GM23338 (cell line): ENCODE measurements around the gene NFKBIZ. TPM values are rescaled to one million over a fixed set of nuclear protein-coding genes. Genes with fewer than 3 reads are reported as not detected.

Experiments used
- ATAC-seq: fragments of 200-7000 bp; cut with Tn5 transposase; 3 replicates; pipeline ENCODE4 v1.9.1; 2020
- DNase-seq: peaks from one replicate; pipeline ENCODE4 v3.0.0-alpha.2; 2015; ENCODE audit warnings: low spot score
- H2AFZ ChIP-seq: fragments of 200-600 bp; sonication (generic); 2 replicates; pipeline ENCODE4 v1.8.0; 2016; ENCODE audit warnings: antibody characterized with exemption, mild to moderate bottlenecking, moderate library complexity
- H3F3A ChIP-seq: fragments of 200-600 bp; sonication (generic); replicated peaks from 2 replicates; pipeline ENCODE4 v1.8.0; 2017; ENCODE audit warnings: antibody characterized with exemption, mixed run types, low read depth
- H3K27ac ChIP-seq: fragments of 200-600 bp; sonication (generic); 2 replicates; pipeline ENCODE4 v1.6.1; 2016; ENCODE audit warnings: low read depth
- H3K27me3 ChIP-seq: fragments of 200-600 bp; sonication (generic); 2 replicates; pipeline ENCODE4 v1.8.0; 2016; ENCODE audit warnings: mild to moderate bottlenecking, mixed run types, moderate library complexity; ENCODE audit not compliant: insufficient read depth
- H3K36me3 ChIP-seq: fragments of 200-600 bp; sonication (generic); 2 replicates; pipeline ENCODE4 v1.8.0; 2016; ENCODE audit warnings: mild to moderate bottlenecking; ENCODE audit not compliant: insufficient read depth
- H3K4me1 ChIP-seq: fragments of 200-600 bp; sonication (generic); 2 replicates; pipeline ENCODE4 v1.8.0; 2016; ENCODE audit warnings: mild to moderate bottlenecking, moderate library complexity; ENCODE audit not compliant: insufficient read depth
- H3K4me2 ChIP-seq: fragments of 200-600 bp; sonication (generic); 2 replicates; pipeline ENCODE4 v1.7.1; 2017; ENCODE audit warnings: mixed run types
- H3K4me3 ChIP-seq: fragments of 200-600 bp; sonication (generic); 2 replicates; pipeline ENCODE4 v1.6.1; 2016; ENCODE audit warnings: mixed run types
- H3K79me2 ChIP-seq: fragments of 200-600 bp; sonication (generic); replicated peaks from 2 replicates; pipeline ENCODE4 v1.8.0; 2017; ENCODE audit warnings: mild to moderate bottlenecking; ENCODE audit not compliant: insufficient read depth
- H3K9me2 ChIP-seq: fragments of 200-600 bp; sonication (generic); 2 replicates; pipeline ENCODE4 v1.8.0; 2017; ENCODE audit not compliant: insufficient read depth
- H4K20me1 ChIP-seq: fragments of 200-600 bp; sonication (generic); replicated peaks from 2 replicates; pipeline ENCODE4 v1.8.0; 2017; ENCODE audit warnings: mild to moderate bottlenecking; ENCODE audit not compliant: insufficient read depth
- H3K27ac Mint-ChIP-seq: 2 replicates; pipeline ENCODE4 v1.8.0; 2020; ENCODE audit warnings: inconsistent platforms, mild to moderate bottlenecking, moderate library complexity, mixed read lengths
- H3K27me3 Mint-ChIP-seq: 3 replicates; pipeline ENCODE4 v1.8.0; 2022; ENCODE audit warnings: low read depth, mild to moderate bottlenecking, moderate library complexity, mixed read lengths, inconsistent platforms; ENCODE audit not compliant: insufficient read depth, poor library complexity
- H3K36me3 Mint-ChIP-seq: 3 replicates; pipeline ENCODE4 v1.8.0; 2021; ENCODE audit warnings: low read depth, mild to moderate bottlenecking, inconsistent platforms, moderate library complexity, mixed read lengths
- H3K4me1 Mint-ChIP-seq: 3 replicates; pipeline ENCODE4 v1.8.0; 2020; ENCODE audit warnings: mild to moderate bottlenecking, inconsistent platforms, mixed read lengths
- H3K4me3 Mint-ChIP-seq: 3 replicates; pipeline ENCODE4 v1.8.0; 2021; ENCODE audit warnings: moderate library complexity, mild to moderate bottlenecking, inconsistent platforms, mixed read lengths
- H3K9me3 Mint-ChIP-seq: 3 replicates; pipeline ENCODE4 v1.8.0; 2020; ENCODE audit warnings: moderate library complexity, mild to moderate bottlenecking, inconsistent platforms, mixed read lengths
- CREB1 ChIP-seq: fragments of 250-450 bp; sonication (Bioruptor Pico); IDR thresholded peaks from 2 replicates; pipeline ENCODE4 v1.5.0; 2020; ENCODE audit warnings: low read depth, mild to moderate bottlenecking, moderate library complexity
- ETS1 ChIP-seq: IDR thresholded peaks from 2 replicates; pipeline ENCODE4 v1.6.1; 2016; ENCODE audit warnings: antibody characterized with exemption
- EZH2 ChIP-seq: fragments of 200-600 bp; sonication (generic); IDR thresholded peaks from one replicate; pipeline ENCODE4 v1.8.0; 2017; ENCODE audit warnings: antibody characterized with exemption, mild to moderate bottlenecking, low read depth; ENCODE audit not compliant: unreplicated experiment
- EZH2phosphoT487 ChIP-seq: fragments of 200-600 bp; sonication (generic); IDR thresholded peaks from one replicate; pipeline ENCODE4 v1.8.1; 2018; ENCODE audit warnings: antibody characterized with exemption; ENCODE audit not compliant: unreplicated experiment
- JUNB ChIP-seq: IDR thresholded peaks from one replicate; pipeline ENCODE4 v1.6.1; 2016; ENCODE audit warnings: antibody characterized with exemption; ENCODE audit not compliant: unreplicated experiment
- NANOG ChIP-seq: IDR thresholded peaks from 2 replicates; pipeline ENCODE4 v1.6.1; 2016; ENCODE audit warnings: antibody characterized with exemption, borderline replicate concordance
- STAT1 ChIP-seq: IDR thresholded peaks from one replicate; pipeline ENCODE4 v1.6.1; 2016; ENCODE audit warnings: antibody characterized with exemption; ENCODE audit not compliant: unreplicated experiment
- ZNF114 ChIP-seq: fragments of 250-450 bp; sonication (Bioruptor Pico); IDR thresholded peaks from 2 replicates; pipeline ENCODE4 v1.5.0; 2020; ENCODE audit warnings: mild to moderate bottlenecking, moderate library complexity
- ZNF331 ChIP-seq: fragments of 250-450 bp; sonication (Bioruptor Pico); IDR thresholded peaks from 2 replicates; pipeline ENCODE4 v1.5.0; 2020; ENCODE audit warnings: low read depth, mild to moderate bottlenecking, moderate library complexity
- ZNF462 ChIP-seq: fragments of 250-450 bp; sonication (Bioruptor Pico); IDR thresholded peaks from 2 replicates; pipeline ENCODE4 v1.5.0; 2020; ENCODE audit warnings: mild to moderate bottlenecking, moderate library complexity
- polyA plus RNA-seq: library from polyadenylated mRNA; unstranded; fragments of >200 nt; fragmentation: Nextera tagmentation; extraction: Ambion mirVana; gene quantifications from 2 replicates; pipeline ENCODE4 v1.2.1, GENCODE V29; 2016
- total RNA-seq: library from RNA; depleted of rRNA; stranded (reverse); fragments of >200 nt; shearing (Covaris generic); gene quantifications from 2 replicates; pipeline ENCODE4 v1.2.3, GENCODE V29; 2014
- TF ChIP-seq, protein P1 (sequence below): IDR thresholded peaks from one replicate; pipeline ENCODE4 v1.6.1; 2018; ENCODE audit warnings: antibody characterized with exemption; ENCODE audit not compliant: unreplicated experiment

The NFKBIZ gene
- total and polyA plus RNA-seq, 2 experiments from 2014 or later, result 14.1 to 18.2 TPM

GRCh38 chr3:101821503-101821902 is 27.8 kb upstream of the NFKBIZ start:
- no peaks in the 10 kb centered on the region for H3K27me3 ChIP-seq
- Mint-ChIP-seq H3K27ac (no peak overlapping the region), H3K27me3 (no peaks in the 10 kb centered on the region), H3K4me1 (peaks cover 2% of the 10 kb centered on the region; the same call in 1 of the 3 replicates), H3K9me3 (no peaks in the 10 kb centered on the region), H3K36me3 (0 out of 3 replicates have a peak, but pooled peaks cover 6% of the 10 kb centered on the region), H3K4me3 (no peak overlapping the region)
- no peaks in the 10 kb centered on the region for H3K9me2 ChIP-seq
- DNase-seq, result no peak
- peaks cover 3% of the 10 kb centered on the region; the same call in 1 of the 2 replicates for H3K36me3 ChIP-seq
- H3F3A ChIP-seq, result no peaks in the 10 kb centered on the region
- H2AFZ ChIP-seq, result no peak overlapping the region
- no peaks in the 10 kb centered on the region for H3K4me1 ChIP-seq
- ATAC-seq, result no peak
- H3K4me2 ChIP-seq, result no peak overlapping the region
- no peak overlapping the region for H3K27ac ChIP-seq
- no peak overlapping the region for H3K4me3 ChIP-seq
- H3K79me2 ChIP-seq, result no peaks in the 10 kb centered on the region
- H4K20me1 ChIP-seq, result no peaks in the 10 kb centered on the region
- TF ChIP-seq EZH2phosphoT487 (no peak), EZH2 (no peak), ZNF462 (CRISPR knock-in tag) (no peak), ZNF331 (CRISPR knock-in tag) (no peak), CREB1 (no peak), ETS1 (no peak), STAT1 (no peak), JUNB (no peak), NANOG (no peak), ZNF114 (CRISPR knock-in tag) (no peak)
- TF ChIP-seq, protein P1, sequence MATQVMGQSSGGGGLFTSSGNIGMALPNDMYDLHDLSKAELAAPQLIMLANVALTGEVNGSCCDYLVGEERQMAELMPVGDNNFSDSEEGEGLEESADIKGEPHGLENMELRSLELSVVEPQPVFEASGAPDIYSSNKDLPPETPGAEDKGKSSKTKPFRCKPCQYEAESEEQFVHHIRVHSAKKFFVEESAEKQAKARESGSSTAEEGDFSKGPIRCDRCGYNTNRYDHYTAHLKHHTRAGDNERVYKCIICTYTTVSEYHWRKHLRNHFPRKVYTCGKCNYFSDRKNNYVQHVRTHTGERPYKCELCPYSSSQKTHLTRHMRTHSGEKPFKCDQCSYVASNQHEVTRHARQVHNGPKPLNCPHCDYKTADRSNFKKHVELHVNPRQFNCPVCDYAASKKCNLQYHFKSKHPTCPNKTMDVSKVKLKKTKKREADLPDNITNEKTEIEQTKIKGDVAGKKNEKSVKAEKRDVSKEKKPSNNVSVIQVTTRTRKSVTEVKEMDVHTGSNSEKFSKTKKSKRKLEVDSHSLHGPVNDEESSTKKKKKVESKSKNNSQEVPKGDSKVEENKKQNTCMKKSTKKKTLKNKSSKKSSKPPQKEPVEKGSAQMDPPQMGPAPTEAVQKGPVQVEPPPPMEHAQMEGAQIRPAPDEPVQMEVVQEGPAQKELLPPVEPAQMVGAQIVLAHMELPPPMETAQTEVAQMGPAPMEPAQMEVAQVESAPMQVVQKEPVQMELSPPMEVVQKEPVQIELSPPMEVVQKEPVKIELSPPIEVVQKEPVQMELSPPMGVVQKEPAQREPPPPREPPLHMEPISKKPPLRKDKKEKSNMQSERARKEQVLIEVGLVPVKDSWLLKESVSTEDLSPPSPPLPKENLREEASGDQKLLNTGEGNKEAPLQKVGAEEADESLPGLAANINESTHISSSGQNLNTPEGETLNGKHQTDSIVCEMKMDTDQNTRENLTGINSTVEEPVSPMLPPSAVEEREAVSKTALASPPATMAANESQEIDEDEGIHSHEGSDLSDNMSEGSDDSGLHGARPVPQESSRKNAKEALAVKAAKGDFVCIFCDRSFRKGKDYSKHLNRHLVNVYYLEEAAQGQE, result no peak
